HG03159 (cell line): ENCODE measurements around the gene C1orf115.
A peak's percentile ranks its signal among the peaks of the same experiment; 100 is the strongest.
"Not testable (repeated sequence)": the region's sequence is repeated elsewhere in the genome, so short reads cannot be mapped to it uniquely, and the experiment has no call there.

Source experiments
- ATAC-seq: cut with Tn5 transposase; IDR thresholded peaks from one replicate; pipeline ENCODE4 v1.9.1; 2021; ENCODE audit warnings: mild to moderate bottlenecking, moderate library complexity; ENCODE audit not compliant: unreplicated experiment

Gene C1orf115

DNA sequence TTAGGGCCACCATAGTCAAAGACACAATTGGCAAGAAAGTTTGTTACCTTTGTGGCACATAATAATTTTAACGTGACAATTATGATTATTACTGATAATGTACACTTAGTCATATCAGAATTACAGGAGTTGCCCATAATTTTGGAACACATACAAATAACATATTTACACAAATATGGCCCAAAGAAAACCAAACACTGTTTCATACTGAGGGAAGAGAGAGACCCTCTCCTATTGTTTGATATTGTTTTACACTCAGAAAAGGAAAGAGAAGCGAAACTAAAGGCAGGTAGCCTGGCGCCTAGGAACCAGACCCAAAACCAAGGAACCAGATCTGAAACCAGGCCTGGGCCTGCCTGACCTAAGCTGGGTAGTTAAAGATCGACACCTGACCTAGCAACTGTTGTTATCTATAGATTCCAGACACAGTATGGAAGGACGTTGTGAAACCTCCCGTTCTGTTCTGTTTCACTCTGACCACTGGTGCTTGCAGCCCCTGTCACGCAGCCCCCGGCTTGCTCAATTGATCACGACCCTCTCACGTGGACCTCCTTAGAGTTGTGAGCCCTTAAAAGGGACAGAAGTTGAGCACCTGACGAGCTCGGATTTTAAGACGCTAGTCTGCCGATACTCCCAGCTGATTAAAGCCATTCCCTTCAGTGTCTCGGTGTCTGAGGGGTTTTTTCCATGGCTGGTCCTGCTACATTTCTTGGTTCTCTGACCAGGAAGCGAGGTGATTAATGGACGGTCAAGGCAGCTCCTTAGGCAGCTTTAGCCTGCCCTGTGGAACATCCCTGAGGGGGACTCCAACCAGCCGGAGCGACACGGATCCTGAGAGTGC, 27.9 kb downstream of the C1orf115 start:
- peak; percentile 85 for ATAC-seq

DNA sequence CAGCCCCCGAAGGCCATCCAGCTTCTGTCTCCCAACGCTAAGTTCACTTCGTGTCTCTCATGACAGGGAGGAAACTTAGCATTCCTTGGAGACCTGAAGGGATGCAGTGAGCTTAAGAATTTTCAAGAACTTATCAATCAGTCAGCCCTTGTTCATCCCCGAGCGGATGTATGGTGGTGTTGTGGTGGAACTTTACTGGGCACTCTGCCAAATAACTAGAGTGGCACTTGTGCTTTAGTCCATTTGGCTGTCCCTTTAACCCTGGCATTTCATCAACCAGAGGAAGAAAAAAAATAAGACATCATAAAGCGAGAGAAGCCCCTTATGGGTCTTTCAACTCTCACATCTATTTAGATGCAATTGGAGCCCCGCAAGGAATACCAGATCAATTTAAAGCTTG, 31.1 kb downstream of the C1orf115 start:
- ATAC-seq: not testable (repeated sequence)

DNA sequence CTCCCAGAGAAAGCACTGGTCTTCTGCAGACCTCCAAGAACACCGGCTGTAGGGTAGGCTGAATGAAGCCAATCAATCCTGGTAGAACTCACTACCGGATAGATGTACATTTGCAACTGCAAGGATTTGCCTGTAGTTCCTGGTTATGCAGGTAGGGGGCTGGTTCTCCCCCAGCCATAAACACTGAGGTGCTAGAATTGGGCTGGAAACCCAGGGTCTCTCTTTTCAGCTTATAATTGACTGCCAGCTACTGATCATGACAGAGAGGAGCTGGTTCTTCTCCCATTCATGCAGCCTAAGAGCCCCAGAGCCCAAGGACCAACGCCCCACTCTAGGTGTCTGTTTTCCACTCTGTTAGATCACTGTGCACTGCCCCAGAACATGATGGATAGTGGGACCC, 36.5 kb downstream of the C1orf115 start:
- peak; percentile 61 for ATAC-seq

DNA sequence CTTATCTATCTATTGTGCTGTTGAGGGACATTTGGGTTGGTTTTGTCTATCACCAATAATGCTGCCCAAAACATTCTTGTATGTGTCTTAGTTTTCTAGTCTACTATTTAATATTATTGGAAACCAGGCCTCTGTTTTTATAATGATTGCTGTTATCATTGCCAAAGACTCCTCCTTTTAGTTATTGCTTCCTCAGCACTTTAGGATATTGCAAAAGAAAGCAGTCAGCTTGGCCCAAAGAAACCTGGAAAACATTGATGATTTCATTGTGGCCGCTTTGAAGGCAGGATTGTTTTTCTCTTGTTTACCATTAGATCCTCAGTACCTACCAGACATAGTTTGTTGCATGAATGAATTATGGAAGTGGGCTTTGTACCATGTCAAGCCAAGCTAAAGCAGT, 37.4 kb downstream of the C1orf115 start:
- no peak for ATAC-seq

DNA sequence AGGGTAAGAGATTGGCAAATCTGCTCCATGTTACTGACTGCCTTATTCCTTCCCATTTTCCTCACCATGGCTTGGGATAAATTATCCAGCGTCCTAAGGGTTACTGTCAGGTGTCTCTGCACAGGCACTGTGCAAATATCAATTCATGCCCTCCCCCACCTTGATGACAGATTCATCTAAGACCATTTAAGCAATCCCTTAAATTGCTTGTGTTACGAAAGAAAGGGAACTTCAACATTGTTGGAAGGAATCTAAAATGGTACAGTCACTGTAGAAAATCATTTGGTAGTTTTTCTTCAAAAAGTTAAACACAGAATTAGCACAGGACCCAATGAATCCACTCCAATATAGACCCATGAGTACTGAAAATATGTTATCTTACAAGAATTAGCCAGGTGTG, 40.3 kb downstream of the C1orf115 start:
- ATAC-seq: no peak

DNA sequence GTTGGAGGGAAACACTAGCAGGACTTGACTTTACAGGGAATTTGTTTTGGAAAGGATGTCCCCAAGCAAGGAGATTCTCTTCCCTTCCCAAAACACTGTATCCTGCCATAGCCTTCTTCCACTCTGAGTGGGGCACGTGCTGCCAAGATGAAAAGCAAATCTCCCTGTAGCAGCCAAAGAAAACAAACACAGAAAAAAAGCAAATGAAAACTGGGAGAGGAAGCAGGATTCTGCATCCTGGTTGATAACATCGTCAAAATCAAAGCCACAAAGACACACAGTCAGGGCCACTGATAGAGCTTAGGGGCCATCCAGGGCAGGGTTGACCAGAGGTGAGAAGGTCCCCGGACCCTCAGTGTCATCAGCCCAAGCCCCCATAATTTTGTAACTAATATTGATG, 42.0 kb downstream of the C1orf115 start:
- ATAC-seq: no peak

DNA sequence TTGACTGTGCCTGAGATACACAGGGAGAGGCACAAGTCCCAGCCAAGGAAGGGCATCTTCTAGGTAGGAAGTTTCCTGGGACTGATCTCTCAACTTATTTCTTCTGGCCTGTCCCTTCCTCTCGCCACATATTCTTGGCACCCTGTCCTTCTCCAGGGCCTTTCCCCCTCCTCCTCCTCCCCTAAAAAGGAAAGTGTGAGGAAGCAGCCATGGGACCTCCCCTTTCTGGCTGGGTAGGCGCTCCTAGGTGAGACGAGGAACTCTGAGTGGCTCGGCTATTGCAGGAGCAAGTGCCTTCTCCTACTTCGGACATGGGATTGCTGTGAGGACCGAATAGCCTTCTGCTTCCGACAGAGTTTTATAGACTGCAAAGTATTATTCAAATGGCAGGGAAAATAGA, 42.5 kb downstream of the C1orf115 start:
- ATAC-seq: no peak

DNA sequence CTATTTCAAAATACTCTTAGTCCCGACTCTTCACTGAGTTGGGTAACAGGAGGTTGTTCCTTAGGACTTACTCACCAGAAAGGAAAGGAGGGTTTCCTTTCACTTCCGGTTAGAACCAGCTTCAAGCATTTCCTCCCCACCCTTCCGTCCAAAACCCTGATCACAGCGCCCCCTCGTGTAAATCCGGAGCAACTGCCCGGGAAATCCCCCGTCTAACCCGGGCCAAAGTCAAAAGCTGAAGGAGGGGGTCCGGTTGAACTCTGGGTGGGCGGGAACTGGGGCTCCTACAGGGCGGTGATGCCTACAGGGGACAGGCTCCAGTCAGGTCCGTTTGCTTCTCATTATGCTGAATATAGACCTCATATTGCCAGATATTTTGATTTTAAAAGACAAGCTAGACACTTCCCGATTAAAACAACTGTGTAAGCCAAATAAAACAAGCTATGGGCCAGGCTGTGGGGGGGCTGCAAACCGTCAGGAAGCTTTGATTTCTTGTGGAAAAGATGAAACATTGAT, 43.0 kb downstream of the C1orf115 start:
- ATAC-seq: peak; percentile 95

DNA sequence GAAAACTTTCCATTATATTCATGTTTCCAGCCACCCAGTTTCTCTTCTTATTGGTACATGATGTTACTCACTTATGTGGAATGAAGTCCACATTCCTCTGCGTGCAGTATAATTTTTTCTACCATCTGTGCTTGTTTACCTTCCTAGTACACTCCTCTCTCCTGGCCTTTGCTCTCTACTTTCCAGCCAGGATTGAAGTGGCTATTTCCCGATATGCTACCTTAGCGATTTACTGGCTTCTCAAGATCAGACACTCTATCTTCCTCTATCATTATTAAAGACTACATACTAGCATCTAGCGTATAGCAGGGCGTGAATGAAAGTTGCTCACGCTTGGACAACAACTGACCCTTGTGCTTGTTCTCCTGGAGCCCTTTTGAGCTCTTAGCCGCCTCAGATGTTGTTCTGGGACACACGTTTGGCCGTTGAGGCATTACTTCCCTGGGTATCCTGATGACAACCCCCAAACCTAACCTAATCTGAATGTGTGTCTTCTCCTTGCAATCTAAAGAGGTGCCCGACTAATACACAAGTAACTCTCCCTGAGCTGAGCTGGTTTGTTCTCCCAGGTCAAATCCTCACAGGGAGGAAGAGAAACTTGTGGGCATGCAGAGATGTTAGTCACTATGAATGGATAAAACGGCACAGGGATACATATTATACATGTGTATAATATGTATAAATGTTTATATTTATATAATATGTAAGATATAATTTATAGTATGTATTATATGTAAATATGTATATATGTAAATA, 44.6 kb downstream of the C1orf115 start:
- no peak for ATAC-seq

DNA sequence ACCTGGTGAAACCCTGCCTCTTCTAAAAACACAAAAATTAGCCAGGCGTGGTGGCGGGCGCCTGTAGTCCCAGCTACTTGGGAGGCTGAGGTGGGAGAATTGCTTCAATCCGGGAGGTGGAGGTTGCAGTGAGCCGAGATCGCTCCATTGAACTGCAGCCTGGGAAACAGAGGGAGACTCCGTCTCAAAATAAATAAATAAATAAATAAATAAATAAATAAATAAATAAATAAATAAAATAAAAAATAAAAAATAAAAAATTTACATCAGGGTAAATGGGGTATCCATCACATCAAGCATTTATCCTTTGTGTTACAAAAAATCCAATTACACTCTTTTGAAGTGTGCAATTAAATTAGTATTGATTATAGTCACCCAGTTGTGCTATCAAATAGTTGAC, 46.1 kb downstream of the C1orf115 start:
- ATAC-seq: not testable (repeated sequence)

DNA sequence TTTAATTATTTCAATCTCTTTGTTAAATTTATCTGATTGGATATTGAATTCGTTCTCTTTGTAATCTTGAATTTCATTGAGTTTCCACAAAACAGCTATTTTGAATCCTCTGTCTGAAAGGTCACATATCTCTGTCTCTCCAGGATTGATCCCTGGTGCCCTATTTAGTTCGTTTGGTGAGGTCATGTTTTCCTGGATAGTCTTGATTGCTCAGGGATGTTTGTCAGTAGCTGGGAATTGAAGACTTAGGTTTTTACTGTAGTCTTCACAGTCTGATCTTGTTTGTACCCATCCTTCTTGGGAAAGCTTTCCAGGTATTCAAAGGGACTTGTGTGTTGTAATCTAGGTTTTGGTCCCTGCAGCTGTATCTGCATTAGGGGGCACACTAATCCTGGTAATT, 51.2 kb downstream of the C1orf115 start:
- ATAC-seq: no peak

DNA sequence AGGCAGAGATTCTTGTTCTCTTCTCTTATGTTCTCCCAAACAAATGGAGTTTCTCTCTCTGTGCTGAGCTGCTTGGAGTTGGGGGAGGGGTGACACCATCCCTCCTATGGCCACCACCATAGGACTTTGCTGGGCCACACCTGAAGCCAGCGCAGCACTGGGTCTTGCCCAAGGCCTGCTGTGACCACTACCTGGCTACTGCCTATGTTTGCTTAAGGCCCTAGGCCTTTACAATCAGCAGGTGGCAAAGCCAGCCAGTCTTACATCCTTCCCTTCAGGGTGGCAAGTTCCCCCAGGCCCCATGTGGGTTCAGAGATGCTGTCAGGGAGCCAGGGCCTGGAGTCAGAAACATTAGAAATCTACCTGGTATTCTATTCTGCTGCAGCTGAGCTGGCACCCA, 51.7 kb downstream of the C1orf115 start:
- ATAC-seq: no peak

DNA sequence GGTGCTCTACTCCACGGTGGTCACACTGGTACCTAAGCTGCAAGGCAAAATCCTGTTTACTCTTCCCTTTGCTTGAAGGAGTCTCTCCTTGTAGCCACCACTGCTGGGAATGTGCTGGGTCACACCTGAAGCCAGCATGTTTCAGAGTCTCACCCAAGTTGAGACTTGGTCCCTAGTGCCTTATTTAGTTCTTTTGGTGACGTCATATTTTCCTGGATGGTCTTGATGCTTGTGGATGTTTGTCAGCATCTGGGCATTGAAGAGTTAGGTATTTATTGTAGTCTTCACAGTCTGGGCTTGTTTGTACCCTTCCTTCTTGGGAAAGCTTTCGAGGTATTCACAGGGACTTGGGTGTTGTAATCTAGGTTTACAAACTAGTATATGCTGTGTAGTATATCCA, 52.4 kb downstream of the C1orf115 start:
- no peak for ATAC-seq

DNA sequence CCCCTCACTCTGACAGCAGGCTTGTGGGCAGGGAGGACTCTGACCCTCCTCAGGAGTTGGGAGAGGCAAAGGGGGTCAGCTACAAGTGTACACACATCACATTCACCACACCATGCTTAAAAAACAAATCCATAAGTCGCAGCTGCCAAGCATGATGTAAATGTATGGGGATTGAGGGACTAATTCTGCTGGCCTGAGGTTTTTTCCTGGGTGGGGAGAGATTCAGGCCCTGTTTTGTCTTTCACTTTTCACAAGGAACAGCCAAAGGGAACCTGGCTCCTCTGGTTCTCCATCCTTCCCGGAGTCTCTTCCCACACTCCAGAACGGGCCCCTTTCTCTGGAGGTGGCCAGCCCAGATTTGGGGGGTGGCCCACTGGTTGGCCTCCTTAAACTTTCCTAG, 56.7 kb downstream of the C1orf115 start:
- ATAC-seq: no peak

DNA sequence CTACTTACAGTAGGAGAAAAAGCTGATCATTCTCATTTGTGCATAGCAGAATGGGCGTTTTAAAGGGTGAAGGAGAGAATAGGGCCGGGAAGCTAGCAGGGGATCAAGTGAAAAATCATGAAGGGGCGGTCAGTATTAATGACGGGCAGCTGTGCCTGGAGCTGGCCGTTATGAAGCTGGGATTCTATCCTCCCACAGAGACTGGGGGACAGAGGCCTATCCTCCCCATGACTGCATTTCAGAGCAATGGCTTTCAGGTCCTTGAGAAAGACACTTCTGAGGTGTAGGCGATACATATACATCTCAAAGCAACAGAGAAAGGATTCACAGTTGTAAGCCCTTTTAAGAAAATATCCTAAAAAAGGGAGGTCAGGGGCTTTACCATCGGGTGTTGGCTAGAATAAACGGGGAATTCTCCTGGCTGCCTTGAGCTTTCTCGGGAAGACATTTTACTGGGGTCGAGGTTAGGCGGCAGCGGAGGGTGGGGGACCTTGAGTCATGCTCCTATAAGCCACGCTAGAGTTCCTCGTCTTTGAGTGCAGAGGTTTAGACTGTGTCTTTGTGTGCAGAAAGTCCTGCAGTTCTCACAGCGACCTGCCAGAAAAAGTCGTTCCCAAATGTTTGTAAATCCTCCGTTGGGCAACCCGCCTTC, 57.4 kb downstream of the C1orf115 start:
- no peak for ATAC-seq

DNA sequence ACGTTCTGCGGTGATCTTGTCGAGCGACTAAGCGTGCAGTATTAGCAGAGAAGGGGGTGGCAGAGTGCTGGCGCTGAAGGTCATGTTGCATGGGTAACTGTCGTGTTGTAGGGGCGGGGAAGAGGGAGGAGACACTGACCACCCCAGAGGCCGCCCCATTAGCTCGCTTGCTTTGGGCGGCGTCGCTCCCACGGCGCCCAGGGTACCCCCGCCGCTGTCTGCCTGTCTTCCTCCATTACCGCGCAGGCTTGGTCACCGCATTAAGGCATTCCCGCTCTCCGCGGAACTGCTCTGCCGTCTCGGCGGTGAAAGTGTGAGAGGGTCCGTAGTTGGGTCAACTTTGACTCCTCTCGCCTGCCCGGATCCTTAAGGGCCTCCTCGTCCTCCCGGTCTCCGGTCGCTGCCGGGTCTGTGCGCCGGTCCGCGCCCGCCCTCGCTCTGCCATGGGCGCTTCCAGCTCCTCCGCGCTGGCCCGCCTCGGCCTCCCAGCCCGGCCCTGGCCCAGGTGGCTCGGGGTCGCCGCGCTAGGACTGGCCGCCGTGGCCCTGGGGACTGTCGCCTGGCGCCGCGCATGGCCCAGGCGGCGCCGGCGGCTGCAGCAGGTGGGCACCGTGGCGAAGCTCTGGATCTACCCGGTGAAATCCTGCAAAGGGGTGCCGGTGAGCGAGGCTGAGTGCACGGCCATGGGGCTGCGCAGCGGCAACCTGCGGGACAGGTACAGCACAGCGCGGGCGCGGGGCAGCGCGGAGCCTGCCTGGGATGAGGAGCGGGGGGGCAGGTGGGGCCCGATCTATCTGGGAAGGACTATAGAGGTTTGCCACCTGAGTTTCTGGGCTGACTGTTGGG, 58.1 kb downstream of the C1orf115 start, which contains the start of gene MTARC2:
Gene MTARC2, plus strand, starts transcription at position 234 of the 846 bp plus-strand sequence. Its CDS starts 210 bp downstream, at position 444.
- ATAC-seq: peak; percentile 92
